Measurements from ENCODE around the gene NAIF1. TPM values are rescaled to one million over a fixed set of nuclear protein-coding genes. Genes with fewer than 3 reads are reported as not detected.
A peak's percentile ranks its signal among the peaks of the same experiment; 100 is the strongest.

The NAIF1 gene
- total and polyA plus RNA-seq, 2 experiments from 2014 or later, result 4.9 to 5.5 TPM

- Histone ChIP-seq H4K20me1 (replicated peaks; ENCODE audit: insufficient read depth) (no peaks in the 10 kb centered on the region), H3K79me2 (replicated peaks; ENCODE audit: insufficient read depth) (no peaks in the 10 kb centered on the region), H3F3A (replicated peaks; ENCODE audit: low read depth) (no peaks in the 10 kb centered on the region), H3K4me2 (no peak overlapping the region), H3K27me3 (ENCODE audit: insufficient read depth) (no peaks in the 10 kb centered on the region), H3K36me3 (ENCODE audit: insufficient read depth) (no peaks in the 10 kb centered on the region), H3K9me2 (ENCODE audit: insufficient read depth) (no peaks in the 10 kb centered on the region), H3K4me3 (no peak overlapping the region), H3K4me1 (ENCODE audit: insufficient read depth) (no peaks in the 10 kb centered on the region), H2AFZ (0 out of 2 replicates have a peak overlapping the region, but pooled peaks have one; percentile 47), H3K27ac (ENCODE audit: low read depth) (no peak overlapping the region)
- peak; percentile 31; the same call in 2 of the 3 replicates for ATAC-seq
- 0 out of 2 replicates have a peak overlapping the region, but pooled peaks have one; percentile 23 for H3K27ac Mint-ChIP-seq
- no peaks in the 10 kb centered on the region for H3K9me3 Mint-ChIP-seq
- H3K36me3 Mint-ChIP-seq (ENCODE audit: low read depth), result no peaks in the 10 kb centered on the region
- peaks cover 4% of the 10 kb centered on the region; the same call in 1 of the 3 replicates for H3K4me1 Mint-ChIP-seq
- DNase-seq (ENCODE audit: low spot score), result no peak
- no peak overlapping the region for H3K4me3 Mint-ChIP-seq
- peaks cover 10% of the 10 kb centered on the region for H3K27me3 Mint-ChIP-seq (ENCODE audit: insufficient read depth, low read depth, poor library complexity)
- TF ChIP-seq EZH2phosphoT487 (IDR thresholded peaks at IDR 0.05; ENCODE audit: unreplicated experiment) (no peak), JUNB (IDR thresholded peaks at IDR 0.05; ENCODE audit: unreplicated experiment) (no peak), EZH2 (IDR thresholded peaks at IDR 0.05; ENCODE audit: low read depth, unreplicated experiment) (no peak), CREB1 (CRISPR knock-in tag; IDR thresholded peaks at IDR 0.05; ENCODE audit: low read depth) (no peak), POLR2AphosphoS5 (IDR thresholded peaks at IDR 0.05; ENCODE audit: low read depth) (no peak), STAT1 (IDR thresholded peaks at IDR 0.05; ENCODE audit: unreplicated experiment) (no peak), ZNF114 (CRISPR knock-in tag; IDR thresholded peaks at IDR 0.05) (no peak), NANOG (IDR thresholded peaks at IDR 0.05; ENCODE audit: borderline replicate concordance) (no peak), ZNF331 (CRISPR knock-in tag; IDR thresholded peaks at IDR 0.05; ENCODE audit: low read depth) (no peak), ETS1 (IDR thresholded peaks at IDR 0.05) (no peak)
- TF ChIP-seq, protein P1, sequence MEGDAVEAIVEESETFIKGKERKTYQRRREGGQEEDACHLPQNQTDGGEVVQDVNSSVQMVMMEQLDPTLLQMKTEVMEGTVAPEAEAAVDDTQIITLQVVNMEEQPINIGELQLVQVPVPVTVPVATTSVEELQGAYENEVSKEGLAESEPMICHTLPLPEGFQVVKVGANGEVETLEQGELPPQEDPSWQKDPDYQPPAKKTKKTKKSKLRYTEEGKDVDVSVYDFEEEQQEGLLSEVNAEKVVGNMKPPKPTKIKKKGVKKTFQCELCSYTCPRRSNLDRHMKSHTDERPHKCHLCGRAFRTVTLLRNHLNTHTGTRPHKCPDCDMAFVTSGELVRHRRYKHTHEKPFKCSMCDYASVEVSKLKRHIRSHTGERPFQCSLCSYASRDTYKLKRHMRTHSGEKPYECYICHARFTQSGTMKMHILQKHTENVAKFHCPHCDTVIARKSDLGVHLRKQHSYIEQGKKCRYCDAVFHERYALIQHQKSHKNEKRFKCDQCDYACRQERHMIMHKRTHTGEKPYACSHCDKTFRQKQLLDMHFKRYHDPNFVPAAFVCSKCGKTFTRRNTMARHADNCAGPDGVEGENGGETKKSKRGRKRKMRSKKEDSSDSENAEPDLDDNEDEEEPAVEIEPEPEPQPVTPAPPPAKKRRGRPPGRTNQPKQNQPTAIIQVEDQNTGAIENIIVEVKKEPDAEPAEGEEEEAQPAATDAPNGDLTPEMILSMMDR (conservative IDR thresholded peaks at IDR 0.05; ENCODE audit: low read depth in 2 of 2), result no peak
- TF ChIP-seq, protein P2, sequence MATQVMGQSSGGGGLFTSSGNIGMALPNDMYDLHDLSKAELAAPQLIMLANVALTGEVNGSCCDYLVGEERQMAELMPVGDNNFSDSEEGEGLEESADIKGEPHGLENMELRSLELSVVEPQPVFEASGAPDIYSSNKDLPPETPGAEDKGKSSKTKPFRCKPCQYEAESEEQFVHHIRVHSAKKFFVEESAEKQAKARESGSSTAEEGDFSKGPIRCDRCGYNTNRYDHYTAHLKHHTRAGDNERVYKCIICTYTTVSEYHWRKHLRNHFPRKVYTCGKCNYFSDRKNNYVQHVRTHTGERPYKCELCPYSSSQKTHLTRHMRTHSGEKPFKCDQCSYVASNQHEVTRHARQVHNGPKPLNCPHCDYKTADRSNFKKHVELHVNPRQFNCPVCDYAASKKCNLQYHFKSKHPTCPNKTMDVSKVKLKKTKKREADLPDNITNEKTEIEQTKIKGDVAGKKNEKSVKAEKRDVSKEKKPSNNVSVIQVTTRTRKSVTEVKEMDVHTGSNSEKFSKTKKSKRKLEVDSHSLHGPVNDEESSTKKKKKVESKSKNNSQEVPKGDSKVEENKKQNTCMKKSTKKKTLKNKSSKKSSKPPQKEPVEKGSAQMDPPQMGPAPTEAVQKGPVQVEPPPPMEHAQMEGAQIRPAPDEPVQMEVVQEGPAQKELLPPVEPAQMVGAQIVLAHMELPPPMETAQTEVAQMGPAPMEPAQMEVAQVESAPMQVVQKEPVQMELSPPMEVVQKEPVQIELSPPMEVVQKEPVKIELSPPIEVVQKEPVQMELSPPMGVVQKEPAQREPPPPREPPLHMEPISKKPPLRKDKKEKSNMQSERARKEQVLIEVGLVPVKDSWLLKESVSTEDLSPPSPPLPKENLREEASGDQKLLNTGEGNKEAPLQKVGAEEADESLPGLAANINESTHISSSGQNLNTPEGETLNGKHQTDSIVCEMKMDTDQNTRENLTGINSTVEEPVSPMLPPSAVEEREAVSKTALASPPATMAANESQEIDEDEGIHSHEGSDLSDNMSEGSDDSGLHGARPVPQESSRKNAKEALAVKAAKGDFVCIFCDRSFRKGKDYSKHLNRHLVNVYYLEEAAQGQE (IDR thresholded peaks at IDR 0.05; ENCODE audit: unreplicated experiment), result no peak
- TF ChIP-seq, protein P3, sequence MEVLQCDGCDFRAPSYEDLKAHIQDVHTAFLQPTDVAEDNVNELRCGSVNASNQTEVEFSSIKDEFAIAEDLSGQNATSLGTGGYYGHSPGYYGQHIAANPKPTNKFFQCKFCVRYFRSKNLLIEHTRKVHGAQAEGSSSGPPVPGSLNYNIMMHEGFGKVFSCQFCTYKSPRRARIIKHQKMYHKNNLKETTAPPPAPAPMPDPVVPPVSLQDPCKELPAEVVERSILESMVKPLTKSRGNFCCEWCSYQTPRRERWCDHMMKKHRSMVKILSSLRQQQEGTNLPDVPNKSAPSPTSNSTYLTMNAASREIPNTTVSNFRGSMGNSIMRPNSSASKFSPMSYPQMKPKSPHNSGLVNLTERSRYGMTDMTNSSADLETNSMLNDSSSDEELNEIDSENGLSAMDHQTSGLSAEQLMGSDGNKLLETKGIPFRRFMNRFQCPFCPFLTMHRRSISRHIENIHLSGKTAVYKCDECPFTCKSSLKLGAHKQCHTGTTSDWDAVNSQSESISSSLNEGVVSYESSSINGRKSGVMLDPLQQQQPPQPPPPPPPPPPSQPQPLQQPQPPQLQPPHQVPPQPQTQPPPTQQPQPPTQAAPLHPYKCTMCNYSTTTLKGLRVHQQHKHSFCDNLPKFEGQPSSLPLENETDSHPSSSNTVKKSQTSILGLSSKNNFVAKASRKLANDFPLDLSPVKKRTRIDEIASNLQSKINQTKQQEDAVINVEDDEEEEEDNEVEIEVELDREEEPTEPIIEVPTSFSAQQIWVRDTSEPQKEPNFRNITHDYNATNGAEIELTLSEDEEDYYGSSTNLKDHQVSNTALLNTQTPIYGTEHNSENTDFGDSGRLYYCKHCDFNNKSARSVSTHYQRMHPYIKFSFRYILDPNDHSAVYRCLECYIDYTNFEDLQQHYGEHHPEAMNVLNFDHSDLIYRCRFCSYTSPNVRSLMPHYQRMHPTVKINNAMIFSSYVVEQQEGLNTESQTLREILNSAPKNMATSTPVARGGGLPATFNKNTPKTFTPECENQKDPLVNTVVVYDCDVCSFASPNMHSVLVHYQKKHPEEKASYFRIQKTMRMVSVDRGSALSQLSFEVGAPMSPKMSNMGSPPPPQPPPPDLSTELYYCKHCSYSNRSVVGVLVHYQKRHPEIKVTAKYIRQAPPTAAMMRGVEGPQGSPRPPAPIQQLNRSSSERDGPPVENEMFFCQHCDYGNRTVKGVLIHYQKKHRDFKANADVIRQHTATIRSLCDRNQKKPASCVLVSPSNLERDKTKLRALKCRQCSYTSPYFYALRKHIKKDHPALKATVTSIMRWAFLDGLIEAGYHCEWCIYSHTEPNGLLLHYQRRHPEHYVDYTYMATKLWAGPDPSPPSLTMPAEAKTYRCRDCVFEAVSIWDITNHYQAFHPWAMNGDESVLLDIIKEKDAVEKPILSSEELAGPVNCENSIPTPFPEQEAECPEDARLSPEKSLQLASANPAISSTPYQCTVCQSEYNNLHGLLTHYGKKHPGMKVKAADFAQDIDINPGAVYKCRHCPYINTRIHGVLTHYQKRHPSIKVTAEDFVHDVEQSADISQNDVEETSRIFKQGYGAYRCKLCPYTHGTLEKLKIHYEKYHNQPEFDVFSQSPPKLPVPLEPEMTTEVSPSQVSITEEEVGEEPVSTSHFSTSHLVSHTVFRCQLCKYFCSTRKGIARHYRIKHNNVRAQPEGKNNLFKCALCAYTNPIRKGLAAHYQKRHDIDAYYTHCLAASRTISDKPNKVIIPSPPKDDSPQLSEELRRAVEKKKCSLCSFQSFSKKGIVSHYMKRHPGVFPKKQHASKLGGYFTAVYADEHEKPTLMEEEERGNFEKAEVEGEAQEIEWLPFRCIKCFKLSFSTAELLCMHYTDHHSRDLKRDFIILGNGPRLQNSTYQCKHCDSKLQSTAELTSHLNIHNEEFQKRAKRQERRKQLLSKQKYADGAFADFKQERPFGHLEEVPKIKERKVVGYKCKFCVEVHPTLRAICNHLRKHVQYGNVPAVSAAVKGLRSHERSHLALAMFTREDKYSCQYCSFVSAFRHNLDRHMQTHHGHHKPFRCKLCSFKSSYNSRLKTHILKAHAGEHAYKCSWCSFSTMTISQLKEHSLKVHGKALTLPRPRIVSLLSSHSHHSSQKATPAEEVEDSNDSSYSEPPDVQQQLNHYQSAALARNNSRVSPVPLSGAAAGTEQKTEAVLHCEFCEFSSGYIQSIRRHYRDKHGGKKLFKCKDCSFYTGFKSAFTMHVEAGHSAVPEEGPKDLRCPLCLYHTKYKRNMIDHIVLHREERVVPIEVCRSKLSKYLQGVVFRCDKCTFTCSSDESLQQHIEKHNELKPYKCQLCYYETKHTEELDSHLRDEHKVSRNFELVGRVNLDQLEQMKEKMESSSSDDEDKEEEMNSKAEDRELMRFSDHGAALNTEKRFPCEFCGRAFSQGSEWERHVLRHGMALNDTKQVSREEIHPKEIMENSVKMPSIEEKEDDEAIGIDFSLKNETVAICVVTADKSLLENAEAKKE (CRISPR knock-in tag; IDR thresholded peaks at IDR 0.05), result no peak
Observed at GRCh38 chr9:128026773-128027541, 40.2 kb downstream of the NAIF1 start.

Data from GM23338 (cell line).